Spleen (tissue), 7 donors: ENCODE results near the gene SLC12A3.

ENCODE experiments used
- CTCF ChIP-seq, 11 experiments: fragments of 200-600 bp in 7 of 11; fragments of 450-650 bp in 4 of 11; sonication (generic) in 4 of 11; IDR thresholded peaks in 8 of 11; conservative IDR thresholded peaks in 3 of 11; 1 replicate in 7 of 11; 2 replicates in 4 of 11; pipeline versions ENCODE4 v1.4.0 to v1.8.0; 2016 to 2021; ENCODE audit warnings: antibody characterized with exemption in 11 of 11, inconsistent platforms in 4 of 11, mild to moderate bottlenecking in 1 of 11
- POLR2A ChIP-seq, 3 donors: fragments of 450-650 bp; IDR thresholded peaks; one replicate each; pipeline ENCODE4 v1.5.1; 2017; ENCODE audit warnings: antibody characterized with exemption in 3 of 3, mild to moderate bottlenecking in 1 of 3
- donor health status: DM: no; HTN: no; CAD: no; lungs with moderate emphysema.
- donor health status: DM: no; HTN: no; CAD: no.
- donor health status: DM: no; HTN: no; CAD: no.

GRCh38 chr16:56884026-56884582 is 19.1 kb downstream of the SLC12A3 start:
- TF ChIP-seq CTCF (IDR thresholded peaks at IDR 0.05 in 8 of 11, conservative IDR thresholded peaks at IDR 0.05 in 3 of 11), result no peak
- no peak for TF ChIP-seq POLR2A (IDR thresholded peaks at IDR 0.05)
